ENCODE data around the gene DESI1.
"Not testable (repeated sequence)": the region's sequence is repeated elsewhere in the genome, so short reads cannot be mapped to it uniquely, and the experiment has no call there.

DESI1 gene

DNA sequence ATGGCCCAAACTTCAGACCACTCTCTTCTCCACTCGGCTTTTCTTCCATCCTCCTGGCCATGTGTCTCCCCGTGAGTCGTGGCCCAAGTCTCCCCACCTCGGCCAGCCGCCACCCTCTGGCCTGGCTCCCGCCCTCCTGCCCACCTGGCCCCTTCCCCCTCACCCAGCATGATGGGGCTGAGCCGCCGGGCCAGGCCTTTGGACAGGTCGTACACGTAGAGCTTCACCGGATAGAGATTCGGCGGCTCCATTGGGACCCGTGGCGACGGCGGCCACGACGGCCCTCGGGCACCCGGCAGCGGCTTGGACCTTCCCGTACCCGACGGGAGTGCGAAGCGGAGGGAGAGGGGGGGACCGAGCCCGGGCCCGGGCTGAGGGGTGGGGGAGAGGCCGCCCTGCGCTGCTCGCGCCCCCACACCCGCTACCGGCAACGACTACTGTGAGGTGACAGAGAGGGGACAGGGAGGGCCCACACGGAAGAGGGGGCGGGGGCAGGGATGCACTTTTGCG lies at the start of gene DESI1:
Gene DESI1, minus strand, starts transcription at position 455 of the 510 bp plus-strand sequence. Its CDS starts 204 bp downstream, at position 251.
- no peak for DNase-seq

DNA sequence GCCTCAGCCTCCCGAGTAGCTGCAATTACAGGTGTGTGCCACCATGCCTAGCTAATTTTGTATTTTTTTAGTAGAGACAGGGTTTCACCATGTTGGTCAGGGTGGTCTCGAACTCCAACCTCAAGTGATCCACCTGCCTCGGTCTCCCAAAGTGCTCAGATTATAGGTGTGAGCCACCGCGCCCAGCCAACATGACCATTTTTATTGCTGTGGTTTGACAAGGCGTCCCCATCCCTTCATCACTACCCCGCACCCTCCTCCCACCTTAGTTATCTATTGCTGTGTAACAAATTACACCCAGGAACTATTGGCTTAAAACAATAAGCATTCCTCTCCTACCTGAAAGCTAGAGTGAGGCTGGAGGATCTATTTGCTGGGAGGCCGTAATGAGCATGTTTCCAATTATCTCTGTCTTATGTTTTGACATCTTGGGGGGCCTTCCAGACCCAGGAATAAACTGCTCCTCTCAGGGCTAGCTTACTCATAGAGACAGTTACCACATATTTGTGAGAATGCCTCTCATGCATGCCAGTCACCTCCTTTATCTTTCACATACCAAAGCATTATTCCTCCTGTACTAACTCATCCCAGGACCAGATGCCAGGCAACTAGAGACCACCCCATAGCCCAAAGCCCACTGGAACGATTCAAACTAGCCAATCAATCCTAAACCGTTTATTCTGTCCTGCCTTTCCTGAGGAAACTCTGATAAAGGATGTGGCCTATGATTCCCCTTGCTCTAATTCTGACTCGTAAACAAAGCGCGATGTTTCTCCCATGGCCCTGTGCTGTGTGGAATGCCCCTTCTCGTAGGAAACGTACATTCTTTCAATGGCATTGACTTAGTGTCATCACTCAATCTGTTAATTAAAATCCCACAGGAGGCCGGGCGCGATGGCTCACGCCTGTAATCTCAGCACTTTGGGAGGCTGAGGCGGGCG lies 48.4 kb upstream of the DESI1 start:
- no peak for DNase-seq

GRCh38 chr22:41664951-41665350 lies 44.1 kb upstream of the DESI1 start:
- no peak for DNase-seq

GRCh38 chr22:41664490-41664889 lies 43.6 kb upstream of the DESI1 start:
- DNase-seq: no peak

- DNase-seq: not testable (repeated sequence)
These were observed 42.8 kb upstream of the DESI1 start for GRCh38 chr22:41663594-41663993.

GRCh38 chr22:41661713-41662112 lies 40.9 kb upstream of the DESI1 start:
- DNase-seq: no peak

DNA sequence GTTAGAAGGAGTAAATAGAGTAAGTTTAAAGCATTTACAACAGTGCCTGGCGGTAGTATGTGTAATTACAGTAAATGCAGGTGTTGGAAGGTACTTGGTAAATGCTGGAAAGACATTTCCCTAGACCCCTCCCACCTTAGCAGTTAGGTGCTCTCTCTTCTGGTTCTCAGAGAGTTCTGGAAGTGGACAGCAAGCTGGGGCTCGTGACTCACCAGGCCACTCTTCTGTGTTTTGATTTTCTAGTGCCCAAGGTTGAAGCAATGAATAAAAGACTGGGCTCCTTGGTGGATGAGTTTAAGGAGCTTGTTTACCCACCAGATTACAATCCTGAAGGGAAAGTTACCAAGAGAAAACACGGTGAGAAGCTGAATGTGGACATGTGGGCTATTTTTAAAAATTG lies 40.2 kb upstream of the DESI1 start:
- no peak for DNase-seq

DNA sequence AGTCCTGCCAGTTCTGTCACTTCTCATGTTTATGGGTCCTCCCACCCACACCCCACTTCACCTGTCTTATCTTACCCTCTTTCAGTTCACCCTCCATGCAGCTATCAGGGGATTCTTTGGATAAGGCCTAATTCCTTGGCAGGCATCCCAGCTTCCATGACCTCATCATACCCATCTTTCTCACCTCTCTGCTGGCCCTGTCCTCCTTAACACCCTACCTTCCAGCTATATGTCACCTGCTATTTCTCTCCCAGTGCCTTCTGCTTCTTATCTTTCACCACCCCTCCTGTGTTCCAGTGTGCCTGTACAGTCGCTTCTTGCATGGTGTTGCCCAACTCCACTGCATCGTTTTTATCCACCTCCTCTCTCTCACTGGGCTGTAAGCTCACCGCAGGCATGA lies 39.6 kb upstream of the DESI1 start:
- DNase-seq: no peak

GRCh38 chr22:41659941-41660340 lies 39.1 kb upstream of the DESI1 start:
- no peak for DNase-seq

DNA sequence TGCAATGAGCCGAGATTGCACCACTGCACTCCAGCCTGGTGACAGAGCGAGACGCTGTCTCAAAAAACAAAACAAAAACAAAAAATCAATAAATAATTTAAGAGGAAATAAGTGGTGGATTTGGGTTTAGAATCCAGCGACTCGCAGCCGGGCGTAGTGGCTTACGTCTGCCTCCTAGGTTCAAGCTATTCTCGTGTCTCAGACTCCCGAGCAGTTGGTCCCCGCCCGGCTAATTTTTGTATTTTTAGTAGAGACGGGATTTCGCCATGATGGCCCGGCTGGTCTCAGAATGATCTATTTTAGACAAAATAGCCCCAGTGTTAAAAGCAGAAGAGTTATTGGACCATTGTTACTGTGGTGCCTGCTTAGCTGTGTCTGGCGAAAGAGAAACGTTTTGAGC lies 38.0 kb upstream of the DESI1 start:
- no peak for DNase-seq

GRCh38 chr22:41657709-41658108 lies 36.9 kb upstream of the DESI1 start:
- no peak for DNase-seq

DNA sequence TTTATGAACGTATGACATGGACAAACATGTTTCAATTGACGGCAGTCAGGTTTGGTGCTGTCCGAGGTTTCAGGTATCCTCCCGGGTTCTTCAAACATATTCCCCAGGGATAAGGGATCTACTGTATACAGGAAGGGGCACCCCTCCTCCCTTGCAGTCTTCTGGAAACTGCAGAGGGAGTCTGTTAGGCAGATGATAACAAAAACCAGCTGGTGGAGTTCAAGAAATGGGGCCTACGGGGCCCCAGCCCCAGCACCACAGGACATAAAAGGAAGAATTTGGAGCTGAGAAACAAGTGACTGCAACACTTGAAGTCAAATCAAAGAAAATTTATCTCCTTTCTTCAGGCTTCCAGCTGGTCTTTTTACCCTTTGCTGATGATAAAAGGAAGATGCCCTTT lies 35.7 kb upstream of the DESI1 start:
- DNase-seq: no peak

- no peak for DNase-seq
These were observed 33.5 kb upstream of the DESI1 start for GRCh38 chr22:41654322-41654721.

- DNase-seq: no peak
These were observed 30.0 kb upstream of the DESI1 start for GRCh38 chr22:41650821-41651220.

GRCh38 chr22:41650229-41650628 lies 29.4 kb upstream of the DESI1 start:
- no peak for DNase-seq

- DNase-seq: no peak
These were observed 27.6 kb upstream of the DESI1 start for GRCh38 chr22:41648432-41648831.

DNA sequence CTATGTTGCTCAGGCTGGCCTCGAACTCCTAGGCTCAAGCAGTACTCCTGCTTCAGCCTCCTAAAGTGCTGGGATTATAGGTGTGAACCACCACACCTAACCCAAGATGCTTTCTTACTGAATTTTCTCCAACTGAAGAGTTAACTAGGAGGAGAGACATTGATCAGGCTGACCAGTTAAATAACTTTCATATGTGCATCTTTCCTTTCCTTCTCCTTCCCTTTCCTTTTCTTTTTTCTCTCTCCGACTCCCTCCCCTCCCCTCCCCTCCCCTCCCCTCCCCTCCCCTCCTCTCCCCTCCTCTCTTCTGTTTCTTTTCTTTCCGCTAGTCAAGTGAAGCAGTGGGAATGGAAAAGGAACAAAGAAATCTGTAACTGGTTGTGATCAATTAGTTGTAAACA lies 26.9 kb upstream of the DESI1 start:
- DNase-seq: no peak

DNA sequence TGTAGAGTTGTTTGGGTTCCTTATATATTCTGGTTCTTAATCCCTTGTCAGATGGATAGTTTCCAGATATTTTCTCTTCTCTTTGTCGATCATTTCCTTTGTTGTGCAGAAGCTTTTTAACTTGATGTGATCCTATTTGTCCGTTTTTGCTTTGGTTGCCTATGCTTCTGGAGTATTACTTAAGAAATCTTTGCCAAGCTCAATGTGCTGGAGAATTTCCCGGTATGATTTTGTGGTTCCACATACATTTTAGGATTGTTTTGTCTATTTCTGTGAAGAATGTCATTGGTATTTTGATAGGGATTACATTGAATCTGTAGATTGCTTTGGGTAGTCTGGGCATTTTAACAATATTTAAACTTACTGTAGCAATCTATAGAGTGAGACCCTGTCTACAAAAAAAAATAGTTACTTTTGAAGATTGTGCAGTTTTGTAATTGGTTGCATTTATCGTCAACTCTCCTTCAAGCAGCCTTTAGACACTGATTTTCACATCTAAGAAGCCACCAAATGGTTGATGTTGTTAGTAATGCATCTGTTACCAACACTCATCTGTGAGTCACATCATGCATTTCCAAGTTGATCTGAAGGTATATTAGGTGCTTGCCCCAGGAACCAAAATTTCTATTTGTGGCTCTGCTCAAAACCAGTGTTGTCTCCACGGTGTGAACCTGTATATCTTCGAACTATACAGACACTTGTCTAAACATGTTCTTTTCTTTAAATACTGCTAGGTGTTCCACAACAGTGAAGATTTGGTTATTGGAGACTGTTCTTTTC lies 21.7 kb upstream of the DESI1 start:
- no peak for DNase-seq

DNA sequence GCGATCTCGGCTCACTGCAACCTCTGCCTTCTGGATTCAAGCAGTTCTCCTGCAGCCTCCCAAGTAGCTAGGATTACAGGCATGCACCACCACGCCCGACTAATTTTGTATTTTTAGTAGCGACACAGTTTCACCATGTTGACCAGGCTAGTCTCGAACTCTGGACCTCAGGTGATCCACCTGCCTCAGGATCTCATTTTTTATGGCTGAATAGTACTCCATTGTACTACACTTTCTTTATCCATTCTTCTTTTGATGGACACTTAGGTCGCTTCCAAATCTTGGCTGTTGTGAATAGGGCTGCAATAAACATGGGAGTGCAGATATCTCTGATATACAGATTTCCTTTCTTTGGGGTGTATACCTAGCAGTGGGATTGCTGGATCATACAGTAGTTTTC lies 21.0 kb upstream of the DESI1 start:
- DNase-seq: no peak

GRCh38 chr22:41638748-41639147 lies 17.9 kb upstream of the DESI1 start:
- DNase-seq: no peak

DNA sequence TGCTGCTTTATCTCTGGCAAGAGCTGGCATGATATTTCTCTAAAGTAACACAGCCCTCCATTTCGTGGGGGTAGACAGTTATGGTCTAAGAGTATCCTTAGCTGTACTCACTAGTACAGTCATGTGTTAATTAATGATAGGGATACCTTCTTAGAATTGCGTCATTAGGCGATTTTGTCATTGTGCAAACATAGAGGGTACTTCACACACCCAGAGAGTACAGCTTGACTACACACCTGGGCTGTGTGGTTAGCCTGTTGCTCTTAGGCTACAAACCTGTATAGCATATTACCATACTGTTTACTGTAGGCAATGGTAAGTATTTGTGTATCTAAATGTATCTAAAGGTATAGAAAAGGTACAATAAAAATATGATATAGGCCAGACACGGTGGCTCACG lies 17.3 kb upstream of the DESI1 start:
- no peak for DNase-seq

GRCh38 chr22:41637623-41638022 lies 16.8 kb upstream of the DESI1 start:
- not testable (repeated sequence) for DNase-seq

GRCh38 chr22:41636467-41636866 lies 15.6 kb upstream of the DESI1 start:
- no peak for DNase-seq

- not testable (repeated sequence) for DNase-seq
These were observed 13.8 kb upstream of the DESI1 start for GRCh38 chr22:41634610-41635009.
